Common myeloid progenitor, CD34-positive (primary cell): ENCODE data around the gene BPIFB6.

Source experiments
- CTCF ChIA-PET: fragments of 350-600 bp; sonication (Branson Sonifier 250); formaldehyde crosslinking; loops from one replicate; lab custom pipeline; 2021; ENCODE audit warnings: antibody characterized with exemption; lab: Charles Lee
- POLR2A ChIA-PET: fragments of 350-600 bp; sonication (Branson Sonifier 250); formaldehyde crosslinking; loops from one replicate; lab custom pipeline; 2021; ENCODE audit warnings: antibody characterized with exemption; lab: Charles Lee
- DNase-seq, 3 donors: peaks; one replicate each; pipeline versions ENCODE4 v3.0.0 to v3.0.0-alpha.2; 2013
- H3K27ac ChIP-seq, 2 experiments: 1 replicate in 1 of 2; 2 replicates in 1 of 2; pipeline ENCODE4 v1.7.0; 2013; ENCODE audit warnings: inconsistent platforms in 2 of 2, low read length in 2 of 2, mild to moderate bottlenecking in 2 of 2, low read depth in 1 of 2, moderate library complexity in 1 of 2; ENCODE audit not compliant: severe bottlenecking in 2 of 2, insufficient read depth in 1 of 2, poor library complexity in 1 of 2
- H3K27me3 ChIP-seq, 5 experiments: replicated peaks in 2 of 5; 1 replicate in 3 of 5; 2 replicates in 2 of 5; pipeline versions ENCODE4 v1.6.1 to v1.7.0; 2013; ENCODE audit warnings: low read length in 4 of 5, mild to moderate bottlenecking in 2 of 5, moderate library complexity in 2 of 5, inconsistent platforms in 1 of 5; ENCODE audit not compliant: insufficient read depth in 5 of 5, control insufficient read depth in 4 of 5
- H3K36me3 ChIP-seq, 4 experiments: 1 replicate in 2 of 4; 2 replicates in 2 of 4; pipeline versions ENCODE4 v1.6.1 to v1.7.0; 2013; ENCODE audit warnings: low read length in 3 of 4, control low read depth in 1 of 4, mild to moderate bottlenecking in 1 of 4; ENCODE audit not compliant: control insufficient read depth in 4 of 4, insufficient read depth in 4 of 4
- H3K4me1 ChIP-seq, 4 experiments: 1 replicate in 3 of 4; 2 replicates in 1 of 4; pipeline versions ENCODE4 v1.6.1 to v1.7.1; 2013; ENCODE audit warnings: low read length in 3 of 4, mild to moderate bottlenecking in 3 of 4, control low read depth in 1 of 4, inconsistent platforms in 1 of 4, moderate library complexity in 1 of 4; ENCODE audit not compliant: control insufficient read depth in 4 of 4, insufficient read depth in 4 of 4; ENCODE audit errors: control extremely low read depth in 1 of 4
- H3K4me3 ChIP-seq, 7 experiments: 1 replicate in 4 of 7; 2 replicates in 3 of 7; pipeline versions ENCODE4 v1.5.1 to v1.7.0; 2013; ENCODE audit warnings: mild to moderate bottlenecking in 7 of 7, low read length in 6 of 7, moderate library complexity in 6 of 7, inconsistent platforms in 2 of 7, low read depth in 2 of 7, control low read depth in 1 of 7; ENCODE audit not compliant: insufficient read depth in 4 of 7, control insufficient read depth in 1 of 7; ENCODE audit errors: extremely low read depth in 1 of 7
- H3K9me3 ChIP-seq, 5 experiments: 1 replicate in 4 of 5; 2 replicates in 1 of 5; pipeline versions ENCODE4 v1.6.1 to v1.7.1; 2013; ENCODE audit warnings: low read length in 4 of 5, mild to moderate bottlenecking in 2 of 5, inconsistent platforms in 1 of 5, low read depth in 1 of 5, moderate library complexity in 1 of 5; ENCODE audit not compliant: control insufficient read depth in 4 of 5, insufficient read depth in 2 of 5; ENCODE audit errors: control extremely low read depth in 1 of 5
- WGBS: methylation state at CpG from one replicate; pipeline ENCODE4 v1.1.5; 2013; ENCODE audit not compliant: insufficient coverage; 5-methylcytosine and 5-hydroxymethylcytosine counted together

BPIFB6 gene

DNA sequence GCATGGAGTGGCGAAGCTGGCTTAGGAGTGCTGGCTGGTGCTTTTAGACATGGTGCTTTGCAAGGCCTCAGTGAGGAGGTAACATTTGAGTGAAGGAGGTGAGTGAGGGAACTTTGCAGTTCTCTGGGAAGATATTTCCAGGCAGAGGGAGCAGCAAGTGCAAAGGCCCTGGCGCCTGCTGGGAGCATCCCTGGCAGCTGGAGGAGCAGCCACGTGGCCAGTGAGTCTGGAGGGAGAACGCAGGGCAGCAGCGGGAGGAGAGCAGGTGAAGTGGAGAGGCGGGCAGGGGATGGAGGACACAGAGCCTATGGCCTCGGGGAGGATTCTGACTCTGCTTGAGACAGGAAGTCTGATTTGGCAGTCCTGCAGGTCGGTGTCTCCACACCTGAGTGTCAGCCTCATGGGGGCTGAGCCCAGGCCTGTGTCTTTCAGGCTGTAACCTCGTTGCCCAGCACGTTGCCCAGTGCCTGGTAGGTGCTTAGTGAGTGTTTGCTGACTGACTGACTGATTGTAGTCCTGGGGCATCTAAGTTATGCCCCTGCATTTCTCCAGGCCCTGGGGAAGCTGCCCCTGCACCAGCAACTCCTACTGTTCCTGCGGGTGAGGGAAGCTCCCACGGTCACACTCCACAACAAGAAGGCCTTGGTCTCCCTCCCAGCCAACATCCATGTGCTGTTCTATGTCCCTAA, 36.9 kb downstream of the BPIFB6 start:
- no peaks in the 10 kb centered on the region for H3K27me3 ChIP-seq
- WGBS, result 89% methylated on average over 10 of the region's 12 CpGs
- H3K36me3 ChIP-seq, result no peaks in the 10 kb centered on the region
- ChIA-PET CTCF (interaction anchor here (0.9 to 1.3 kb wide), 2 partner anchors 8 to 21 kb away, joined by 3 to 4 read pairs; no protein-coding TSS in a partner anchor), POLR2A (interaction anchor here (0.6 kb wide), 1 partner anchor 30 kb away, joined by 4 read pairs; no protein-coding TSS in a partner anchor)
- no peak overlapping the region for H3K4me3 ChIP-seq
- H3K27ac ChIP-seq, result no peak overlapping the region
- no peak for DNase-seq
- peaks cover 0 to 1% (median 0%) of the 10 kb centered on the region in 5 experiments for H3K9me3 ChIP-seq
- H3K4me1 ChIP-seq, result peaks cover 0 to 37% (median 34%) of the 10 kb centered on the region in 4 experiments

GRCh38 chr20:33069673-33070072, 38.2 kb downstream of the BPIFB6 start:
- H3K4me1 ChIP-seq, result peaks cover 0 to 37% (median 34%) of the 10 kb centered on the region in 4 experiments
- no peak overlapping the region for H3K4me3 ChIP-seq
- H3K27me3 ChIP-seq, result no peaks in the 10 kb centered on the region
- peak in 1 of 3 donors; percentile 6 for DNase-seq
- no peaks in the 10 kb centered on the region for H3K36me3 ChIP-seq
- POLR2A ChIA-PET, result no interaction called here
- 81% methylated on average over 7 of the region's 9 CpGs for WGBS
- peaks cover 0 to 1% (median 0%) of the 10 kb centered on the region in 5 experiments for H3K9me3 ChIP-seq
- CTCF ChIA-PET, result interaction anchor here (0.9 to 1.3 kb wide), 2 partner anchors 9 to 20 kb away, joined by 3 to 4 read pairs; no protein-coding TSS in a partner anchor
- H3K27ac ChIP-seq, result no peak overlapping the region

DNA sequence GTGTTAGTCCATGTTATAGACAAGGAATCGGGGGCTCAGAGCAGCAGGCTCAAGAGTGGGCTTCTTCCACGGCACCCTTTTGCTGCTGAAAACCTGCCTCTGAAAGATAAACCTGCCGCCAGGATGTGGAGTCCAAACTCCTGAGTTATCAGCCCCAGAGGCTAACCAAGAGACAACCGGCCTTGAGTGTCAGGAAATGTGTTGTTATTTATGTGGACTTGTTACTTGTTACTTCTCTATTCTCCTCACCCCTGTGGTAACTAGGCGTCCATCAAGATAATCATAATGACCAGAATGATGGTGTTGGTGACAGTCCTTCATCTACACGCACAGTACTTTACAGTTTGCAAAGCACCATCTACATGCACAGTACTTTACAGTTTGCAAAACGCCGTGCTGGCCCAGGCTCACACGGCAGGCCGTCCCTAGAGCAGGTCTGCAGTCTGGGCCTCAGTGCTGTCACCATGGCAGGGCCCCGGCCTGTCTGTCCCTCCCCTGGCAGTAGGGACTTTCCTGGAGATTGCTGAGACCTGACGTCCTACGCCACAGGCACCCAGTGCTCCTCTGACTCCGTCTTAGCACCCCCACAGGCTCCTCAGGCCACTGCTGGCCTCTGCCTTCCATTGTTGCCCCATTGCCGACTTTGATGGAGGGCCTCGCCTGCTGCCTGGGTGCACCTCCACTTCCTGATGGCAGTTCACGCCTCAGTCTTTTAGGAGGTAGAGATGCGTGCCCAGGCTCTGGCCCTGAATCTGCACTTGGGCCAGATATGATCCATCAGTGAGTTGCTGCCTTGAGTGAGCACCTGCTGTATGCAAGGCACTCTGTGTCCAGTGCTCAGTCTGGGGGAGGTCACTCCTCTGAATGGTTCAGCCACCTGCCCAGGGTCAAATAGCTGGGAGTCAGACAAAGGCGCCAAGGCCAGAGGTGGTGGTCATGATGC, 38.9 kb downstream of the BPIFB6 start:
- no peak overlapping the region for H3K4me3 ChIP-seq
- H3K27me3 ChIP-seq, result no peaks in the 10 kb centered on the region
- CTCF ChIA-PET, result interaction anchor here (1.5 kb wide), 1 partner anchor 168 kb away, joined by 4 read pairs; no protein-coding TSS in a partner anchor
- H3K9me3 ChIP-seq, result peaks cover 0 to 1% (median 0%) of the 10 kb centered on the region in 5 experiments
- POLR2A ChIA-PET, result no interaction called here
- DNase-seq, result peak; percentile 41 to 82 (median 69)
- H3K36me3 ChIP-seq, result no peaks in the 10 kb centered on the region
- H3K4me1 ChIP-seq, result peaks cover 0 to 37% (median 34%) of the 10 kb centered on the region in 4 experiments
- WGBS, result 64% methylated on average over 17 of the region's 19 CpGs
- H3K27ac ChIP-seq, result no peak overlapping the region

DNA sequence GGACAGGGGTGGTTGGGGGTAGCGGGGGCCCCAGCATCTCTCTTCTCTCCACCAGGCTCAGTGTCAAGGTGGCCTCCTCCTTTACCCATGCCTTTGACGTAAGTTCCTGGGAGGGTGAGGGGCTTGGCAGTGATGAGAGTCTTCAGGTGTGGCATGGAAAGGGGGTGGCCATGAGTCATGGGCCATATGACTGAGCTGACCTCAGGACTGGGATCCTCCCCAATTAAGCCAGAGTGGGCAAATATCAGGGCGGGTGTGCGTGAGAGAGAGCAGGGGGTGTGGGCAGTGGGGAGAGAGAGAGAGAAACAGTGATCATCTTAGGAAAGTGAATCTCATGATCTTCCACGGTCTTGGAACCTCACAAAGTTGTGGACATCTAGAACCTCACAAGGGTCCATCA, 39.8 kb downstream of the BPIFB6 start:
- Histone ChIP-seq H3K9me3 (peaks cover 0 to 1% (median 0%) of the 10 kb centered on the region in 5 experiments), H3K4me3 (no peak overlapping the region), H3K27me3 (no peaks in the 10 kb centered on the region), H3K36me3 (no peaks in the 10 kb centered on the region), H3K27ac (no peak overlapping the region), H3K4me1 (peaks cover 0 to 37% (median 34%) of the 10 kb centered on the region in 4 experiments)
- WGBS, result 75% methylated on average over 2 of the region's 5 CpGs
- ChIA-PET CTCF (interaction anchor here (1.5 to 1.8 kb wide), 2 partner anchors 14 to 169 kb away, joined by 4 to 6 read pairs; no protein-coding TSS in a partner anchor), POLR2A (no interaction called here)
- DNase-seq, result peak in 1 of 3 donors; percentile 17

DNA sequence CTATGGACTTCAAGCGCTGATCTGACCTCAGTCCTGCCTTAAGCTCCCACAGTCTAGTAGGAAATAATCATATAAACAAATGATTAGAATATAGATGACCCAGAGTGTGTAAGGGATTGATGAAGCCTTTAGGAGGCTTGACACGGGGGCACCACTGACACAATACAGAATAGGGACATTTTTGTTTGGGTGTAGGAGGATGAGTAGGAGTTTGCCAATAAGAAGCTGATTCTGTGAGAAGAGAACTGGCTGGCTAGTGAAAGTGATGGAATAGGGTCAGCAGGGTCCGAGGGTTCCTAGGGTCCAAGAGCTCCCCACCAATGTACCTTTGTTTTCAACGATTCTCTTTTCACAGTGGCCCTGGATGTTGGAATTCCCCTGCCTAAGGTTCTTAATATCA, 40.9 kb downstream of the BPIFB6 start:
- H3K27ac ChIP-seq, result no peak overlapping the region
- peaks cover 0 to 1% (median 0%) of the 10 kb centered on the region in 5 experiments for H3K9me3 ChIP-seq
- WGBS, result 100% methylated on average over 3 of the region's 4 CpGs
- H3K4me1 ChIP-seq, result peaks cover 0 to 36% (median 33%) of the 10 kb centered on the region in 4 experiments
- ChIA-PET CTCF (interaction anchor here (1.5 to 1.8 kb wide), 2 partner anchors 13 to 170 kb away, joined by 4 to 6 read pairs; no protein-coding TSS in a partner anchor), POLR2A (no interaction called here)
- no peak overlapping the region for H3K4me3 ChIP-seq
- DNase-seq, result no peak
- H3K36me3 ChIP-seq, result no peaks in the 10 kb centered on the region
- H3K27me3 ChIP-seq, result no peaks in the 10 kb centered on the region

DNA sequence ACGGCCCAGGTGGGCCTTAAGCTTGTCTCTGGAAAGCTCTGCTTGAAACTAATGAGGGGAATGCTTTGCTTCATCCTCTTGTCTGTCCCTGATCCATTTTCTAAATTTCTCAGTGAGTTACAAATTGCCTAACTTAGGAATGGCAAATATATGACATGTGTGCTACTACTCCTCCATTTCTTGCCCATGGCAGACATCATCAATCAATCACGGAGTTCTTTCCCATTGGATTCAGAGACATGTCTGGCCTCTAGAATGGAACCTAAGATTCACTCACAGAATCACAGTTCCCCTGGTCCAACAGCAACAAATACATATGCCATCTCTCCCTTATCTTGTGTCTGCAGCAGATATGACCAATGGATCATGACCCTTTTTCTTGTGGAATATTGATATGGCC, 41.4 kb downstream of the BPIFB6 start:
- H3K4me3 ChIP-seq, result no peak overlapping the region
- H3K27me3 ChIP-seq, result no peaks in the 10 kb centered on the region
- WGBS, result 100% methylated on average over 2 of the region's 2 CpGs
- peaks cover 0 to 1% (median 0%) of the 10 kb centered on the region in 5 experiments for H3K9me3 ChIP-seq
- ChIA-PET POLR2A (no interaction called here), CTCF (interaction anchor here (1.8 to 6.3 kb wide), 2 partner anchors 13 to 172 kb away, joined by 6 to 36 read pairs; no protein-coding TSS in a partner anchor)
- no peak for DNase-seq
- no peak overlapping the region for H3K27ac ChIP-seq
- H3K4me1 ChIP-seq, result peaks cover 0 to 32% (median 29%) of the 10 kb centered on the region in 4 experiments
- no peaks in the 10 kb centered on the region for H3K36me3 ChIP-seq
